Mucosa of gallbladder (tissue), 1 donor: ENCODE results near the gene DMBT1. TPM values are rescaled to one million over a fixed set of nuclear protein-coding genes. Genes with fewer than 3 reads are reported as not detected.

Experiments
- DNase-seq: peaks from one replicate; pipeline ENCODE4 v3.0.0-alpha.2; 2020; ENCODE audit warnings: low spot score
- total RNA-seq: library from RNA; stranded (reverse); gene quantifications from one replicate; pipeline ENCODE4 v1.2.1, GENCODE V29; 2021
- donor health status: DM: no; HTN: no; CAD: no.

Gene DMBT1
- total RNA-seq: 5.4 TPM

- DNase-seq: no peak
Observed at GRCh38 chr10:122560279-122560804, at the start of gene DMBT1. DMBT1 (plus strand) TSS chr10:122560754; CDS start chr10:122560771, 17 bp downstream.

GRCh38 chr10:122513053-122513452 lies 47.5 kb upstream of the DMBT1 start:
- no peak for DNase-seq

GRCh38 chr10:122514045-122514840 lies 46.3 kb upstream of the DMBT1 start:
- DNase-seq: no peak

GRCh38 chr10:122515022-122515424 lies 45.5 kb upstream of the DMBT1 start:
- DNase-seq: peak; percentile 20

- no peak for DNase-seq
Observed at GRCh38 chr10:122515588-122516231, 44.8 kb upstream of the DMBT1 start.

- no peak for DNase-seq
Observed at GRCh38 chr10:122516734-122517133, 43.8 kb upstream of the DMBT1 start.

GRCh38 chr10:122519144-122519543 lies 41.4 kb upstream of the DMBT1 start:
- DNase-seq: no peak

GRCh38 chr10:122519873-122520272 lies 40.7 kb upstream of the DMBT1 start:
- no peak for DNase-seq

GRCh38 chr10:122521011-122521410 lies 39.5 kb upstream of the DMBT1 start:
- no peak for DNase-seq

- DNase-seq: no peak
Observed at GRCh38 chr10:122524811-122525210, 35.7 kb upstream of the DMBT1 start.

- DNase-seq: peak; percentile 27
Observed at GRCh38 chr10:122525788-122526187, 34.8 kb upstream of the DMBT1 start.

GRCh38 chr10:122526892-122527291 lies 33.7 kb upstream of the DMBT1 start:
- DNase-seq: no peak

GRCh38 chr10:122530177-122530576 lies 30.4 kb upstream of the DMBT1 start:
- no peak for DNase-seq

GRCh38 chr10:122531261-122531660 lies 29.3 kb upstream of the DMBT1 start:
- no peak for DNase-seq

- no peak for DNase-seq
Observed at GRCh38 chr10:122531939-122532338, 28.6 kb upstream of the DMBT1 start.

- no peak for DNase-seq
Observed at GRCh38 chr10:122532601-122533296, 27.8 kb upstream of the DMBT1 start.

- DNase-seq: no peak
Observed at GRCh38 chr10:122537545-122537944, 23.0 kb upstream of the DMBT1 start.

- DNase-seq: no peak
Observed at GRCh38 chr10:122541541-122542002, 19.0 kb upstream of the DMBT1 start.

- no peak for DNase-seq
Observed at GRCh38 chr10:122543676-122544445, 16.7 kb upstream of the DMBT1 start.

GRCh38 chr10:122544493-122544892 lies 16.1 kb upstream of the DMBT1 start:
- no peak for DNase-seq

- no peak for DNase-seq
Observed at GRCh38 chr10:122546242-122546641, 14.3 kb upstream of the DMBT1 start.
